ENCODE measurements around the gene BLVRB. TPM values are rescaled to one million over a fixed set of nuclear protein-coding genes. Genes with fewer than 3 reads are reported as not detected.

BLVRB gene
- total and polyA plus RNA-seq, 2 of the 8 experiments (the other 6 are each of a cell fraction or from before 2014, with no cell fraction given): 28.7 to 182 TPM

DNA sequence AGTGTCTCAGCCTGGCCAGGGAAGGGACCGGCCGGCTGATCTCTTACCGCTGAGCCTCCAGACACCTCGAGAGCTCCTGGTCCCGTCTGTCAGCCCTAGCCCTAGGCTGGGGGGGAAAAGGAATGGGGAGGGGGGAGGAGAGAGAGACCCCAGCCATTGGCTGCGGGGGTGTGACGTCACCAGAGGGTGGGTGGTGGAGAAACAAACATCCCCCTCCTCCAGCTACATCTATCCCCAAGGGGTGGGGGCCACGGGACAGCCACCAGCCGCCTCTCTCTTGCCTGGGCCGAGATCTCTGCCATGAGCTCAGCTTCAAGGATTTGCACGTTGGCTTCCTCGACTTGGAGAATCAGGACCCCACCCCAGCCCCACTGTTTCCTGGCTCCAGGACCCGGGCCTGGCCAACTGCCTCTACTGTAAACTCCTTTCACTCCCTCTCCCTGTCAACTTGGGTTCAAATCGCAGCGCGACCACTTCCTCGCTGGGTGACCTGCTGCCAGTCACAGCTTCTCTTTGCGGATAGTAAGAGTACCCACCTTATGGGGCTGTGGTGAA is 52.2 kb downstream of the BLVRB start, which contains the start of gene PRX (continued):
- no peak for TF ChIP-seq FOSL1 (IDR thresholded peaks at IDR 0.05; ENCODE audit: insufficient read depth, low read depth, low read length)
- TF ChIP-seq, protein P1, sequence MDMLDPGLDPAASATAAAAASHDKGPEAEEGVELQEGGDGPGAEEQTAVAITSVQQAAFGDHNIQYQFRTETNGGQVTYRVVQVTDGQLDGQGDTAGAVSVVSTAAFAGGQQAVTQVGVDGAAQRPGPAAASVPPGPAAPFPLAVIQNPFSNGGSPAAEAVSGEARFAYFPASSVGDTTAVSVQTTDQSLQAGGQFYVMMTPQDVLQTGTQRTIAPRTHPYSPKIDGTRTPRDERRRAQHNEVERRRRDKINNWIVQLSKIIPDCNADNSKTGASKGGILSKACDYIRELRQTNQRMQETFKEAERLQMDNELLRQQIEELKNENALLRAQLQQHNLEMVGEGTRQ (IDR thresholded peaks at IDR 0.05; ENCODE audit: low read length): no peak

Measured in H1 (cell line).